HG03159 (cell line): ENCODE results near the gene ZDHHC14.

ENCODE experiments used
- ATAC-seq: cut with Tn5 transposase; IDR thresholded peaks from one replicate; pipeline ENCODE4 v1.9.1; 2021; ENCODE audit warnings: mild to moderate bottlenecking, moderate library complexity; ENCODE audit not compliant: unreplicated experiment

ZDHHC14 gene

DNA sequence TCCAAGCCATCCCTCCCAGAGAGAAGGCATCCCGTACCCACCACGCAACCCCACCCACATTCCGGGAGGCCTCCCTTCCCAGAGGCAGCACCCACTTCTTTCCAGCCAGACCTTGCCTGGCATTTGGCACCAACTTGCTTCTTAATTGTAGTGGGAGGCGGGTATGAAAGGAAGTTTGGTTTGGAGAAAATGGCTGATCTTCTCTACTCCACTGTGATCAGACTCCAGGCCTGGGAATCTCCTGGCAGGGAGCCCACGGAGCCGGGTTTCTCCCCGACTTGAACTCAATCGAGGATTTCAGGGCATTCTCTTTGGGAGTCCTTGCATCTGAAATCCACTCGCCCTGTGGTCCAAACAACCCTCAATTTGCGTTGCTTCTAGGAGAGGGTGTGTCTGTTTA lies 107.1 kb downstream of the ZDHHC14 start:
- ATAC-seq, result no peak

DNA sequence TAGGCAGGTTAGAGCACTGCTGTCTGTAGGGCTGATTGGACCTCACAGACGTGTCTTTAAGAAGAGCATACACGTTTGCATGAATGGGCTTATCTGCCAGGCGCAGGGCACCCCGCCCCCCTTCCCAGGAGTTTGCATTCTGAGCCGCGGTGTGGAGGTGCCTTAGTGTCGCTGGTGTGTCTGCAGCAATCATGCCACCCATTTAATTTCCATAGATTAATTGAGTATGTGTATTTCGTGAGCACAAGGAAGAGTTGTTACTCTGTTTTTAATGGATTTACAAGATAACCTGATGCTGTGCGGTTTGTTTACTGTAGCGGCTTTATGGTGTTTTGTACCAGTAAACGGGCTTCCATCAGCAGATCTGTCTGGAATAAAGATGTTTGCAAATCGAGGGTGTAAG lies 107.7 kb downstream of the ZDHHC14 start:
- ATAC-seq, result no peak

DNA sequence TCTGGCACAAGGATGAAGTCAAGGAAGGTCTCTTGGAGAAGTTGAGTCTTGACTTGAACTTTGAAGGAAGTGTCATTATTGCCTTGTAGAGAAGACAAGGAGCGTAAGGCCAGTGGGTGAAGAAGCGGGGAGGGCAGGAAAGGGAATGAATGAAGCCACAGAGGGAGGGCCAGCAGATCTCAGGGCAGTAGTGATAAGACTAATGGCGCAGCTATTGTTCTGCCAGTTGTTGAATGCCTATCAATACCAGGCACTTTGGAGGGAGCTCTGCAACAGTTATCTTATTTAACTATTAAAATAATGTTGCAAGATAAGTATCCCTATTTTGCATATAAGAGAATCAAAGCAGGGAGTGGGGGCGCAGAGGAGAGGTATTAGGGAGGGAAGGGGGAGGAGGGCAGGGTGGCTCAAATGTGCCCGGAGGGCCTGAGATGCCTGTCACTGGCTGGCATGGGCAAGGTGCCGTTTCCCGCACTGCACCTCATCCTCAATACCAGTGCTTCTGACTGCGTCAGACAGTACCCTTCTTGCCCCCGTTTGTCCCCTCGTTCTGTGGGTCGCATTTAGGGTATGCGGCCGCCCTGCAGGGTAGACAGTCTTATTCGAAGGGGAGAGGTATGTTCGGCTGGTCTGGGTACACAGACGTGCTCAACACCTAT lies 109.8 kb downstream of the ZDHHC14 start:
- ATAC-seq, result no peak

DNA sequence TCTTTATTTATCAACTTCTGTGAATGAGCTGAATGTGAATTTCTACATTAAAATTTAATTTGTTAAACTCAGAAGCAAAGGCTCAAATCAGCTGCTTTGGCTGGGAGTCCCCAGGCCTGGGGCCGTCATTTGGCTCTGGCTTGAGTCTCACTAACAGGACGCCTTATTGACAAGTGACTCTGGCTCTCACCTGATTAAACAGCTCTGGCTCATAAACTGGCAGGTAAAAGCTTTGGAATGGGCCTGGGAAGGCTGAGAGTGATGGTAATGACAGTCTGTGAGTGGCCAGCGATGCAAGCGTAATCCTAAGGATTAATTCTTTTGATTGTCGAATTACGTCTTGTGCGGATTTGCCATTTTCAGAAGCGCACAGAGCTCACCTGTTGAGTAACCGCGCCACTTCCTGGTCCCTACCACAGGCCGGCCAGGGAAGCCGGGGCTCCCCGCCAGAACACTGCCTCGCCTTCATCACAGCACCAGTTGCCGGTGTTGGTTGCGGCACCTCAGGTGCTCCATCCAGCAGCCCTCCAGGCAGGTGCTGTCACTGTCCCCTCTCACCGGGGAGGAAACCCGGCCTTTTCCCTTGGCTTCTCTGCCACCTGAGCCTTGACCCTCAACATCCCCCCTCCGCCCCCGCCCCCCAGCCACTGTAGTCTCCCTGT lies 110.7 kb downstream of the ZDHHC14 start:
- no peak for ATAC-seq

DNA sequence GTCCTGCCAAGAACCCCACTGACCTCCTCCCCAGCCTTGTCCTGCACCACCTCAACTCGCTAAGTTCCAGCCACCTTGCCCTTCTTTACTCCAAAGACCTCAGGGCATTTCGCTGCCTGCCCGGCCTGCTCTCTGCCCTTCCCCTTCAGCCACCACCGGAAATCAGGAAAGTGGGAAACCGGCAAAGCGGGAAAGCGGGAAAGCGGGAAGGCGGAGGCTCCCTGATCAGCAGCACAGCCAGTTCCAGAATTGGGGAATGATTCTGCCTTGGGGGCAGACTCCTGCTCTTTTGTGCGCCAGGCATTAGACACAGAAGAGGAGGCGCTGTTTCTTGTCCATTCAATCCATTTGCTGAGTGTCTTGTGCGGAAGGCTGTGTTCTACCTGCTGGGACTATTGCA lies 111.3 kb downstream of the ZDHHC14 start:
- ATAC-seq, result no peak

DNA sequence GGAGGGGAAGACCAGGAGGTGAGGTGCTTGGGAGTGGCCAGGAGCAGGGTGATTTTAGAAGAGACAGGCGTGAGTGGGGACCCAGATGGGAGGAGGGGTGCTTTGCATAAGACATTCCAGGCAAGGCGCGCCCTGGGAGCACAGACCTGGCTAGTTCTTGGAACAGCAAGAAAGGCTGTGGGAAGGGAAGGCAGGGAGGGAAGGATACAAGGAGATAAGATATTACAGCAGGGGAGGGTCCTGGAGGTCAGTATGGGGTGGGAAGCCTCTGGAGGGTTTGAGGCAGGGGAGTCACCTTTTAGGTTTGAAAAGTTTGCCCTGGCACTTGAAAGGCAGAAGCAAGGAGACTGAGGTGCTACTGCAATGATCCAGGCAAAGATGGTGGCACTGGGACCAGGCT lies 111.8 kb downstream of the ZDHHC14 start:
- no peak for ATAC-seq

DNA sequence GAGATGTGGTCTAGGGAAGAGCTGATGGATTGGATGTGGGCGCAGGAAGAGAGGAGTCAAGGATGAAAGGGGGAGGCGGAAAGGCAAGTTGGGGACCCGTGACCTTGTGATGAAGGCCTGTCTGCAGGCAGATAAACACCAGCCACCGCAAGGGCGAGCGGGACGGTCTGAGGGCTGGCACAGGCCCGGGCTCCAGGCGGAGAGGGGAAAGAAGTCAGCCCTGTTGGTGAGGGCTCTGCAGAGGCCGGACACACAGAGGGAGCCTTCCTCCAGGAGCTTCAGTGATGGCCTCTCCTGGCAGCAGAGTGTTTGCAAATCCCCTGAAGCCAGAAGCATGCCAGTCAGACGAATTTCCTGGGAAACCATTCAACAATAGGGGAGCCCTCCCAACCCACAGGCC lies 112.2 kb downstream of the ZDHHC14 start:
- ATAC-seq, result no peak

GRCh38 chr6:157493576-157493975 lies 112.6 kb downstream of the ZDHHC14 start:
- ATAC-seq, result no peak

DNA sequence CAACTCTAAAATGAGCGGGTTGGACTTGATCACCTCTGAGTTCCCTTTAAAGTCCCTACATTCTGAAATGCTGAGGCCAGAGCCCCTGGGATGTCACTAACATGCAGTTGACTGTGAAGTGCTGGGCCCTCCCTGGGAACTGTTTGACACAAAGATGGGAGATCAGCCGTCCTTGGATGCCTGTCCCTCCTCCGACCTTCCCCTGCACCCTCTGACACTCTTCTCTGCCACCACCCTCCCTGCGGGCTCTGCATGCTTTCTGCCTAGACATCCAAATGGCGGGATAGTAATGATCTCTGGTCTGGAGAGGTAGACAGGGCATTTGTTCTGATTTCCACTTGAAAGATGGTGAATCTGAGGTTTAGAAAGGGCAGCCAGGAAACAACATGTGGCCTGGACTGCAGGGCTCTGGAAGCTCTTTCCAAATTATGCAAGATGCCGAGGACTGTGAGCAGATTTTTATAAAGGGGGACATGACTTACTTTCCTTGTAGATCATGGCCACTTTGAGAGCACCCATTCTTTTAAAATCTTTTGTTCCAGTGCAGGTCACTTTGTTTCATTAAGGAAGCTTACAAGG lies 113.2 kb downstream of the ZDHHC14 start:
- no peak for ATAC-seq

GRCh38 chr6:157496534-157497095 lies 115.6 kb downstream of the ZDHHC14 start:
- ATAC-seq, result no peak

- no peak for ATAC-seq
Measured at GRCh38 chr6:157497579-157497978, 116.6 kb downstream of the ZDHHC14 start.

- no peak for ATAC-seq
Measured at GRCh38 chr6:157498817-157499216, 117.8 kb downstream of the ZDHHC14 start.

DNA sequence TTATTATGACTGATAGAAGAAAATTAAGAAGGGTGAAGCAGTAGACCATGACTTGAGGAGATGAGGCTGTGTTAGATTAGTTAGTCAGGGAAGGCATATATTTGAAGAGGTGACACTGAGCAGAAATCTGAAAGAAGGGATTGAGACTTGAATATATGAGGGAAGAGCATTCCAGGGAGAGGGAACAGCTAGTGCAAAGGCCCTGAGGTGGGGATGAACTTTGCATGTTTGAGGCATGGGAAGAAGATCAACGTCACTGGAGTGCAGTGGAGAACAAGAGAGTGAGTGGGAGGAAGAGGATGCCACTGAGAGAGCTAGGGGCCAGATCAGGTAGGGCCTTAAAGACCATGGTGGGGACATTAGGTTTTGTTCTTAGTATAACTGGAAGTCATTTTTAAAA lies 119.0 kb downstream of the ZDHHC14 start:
- no peak for ATAC-seq

DNA sequence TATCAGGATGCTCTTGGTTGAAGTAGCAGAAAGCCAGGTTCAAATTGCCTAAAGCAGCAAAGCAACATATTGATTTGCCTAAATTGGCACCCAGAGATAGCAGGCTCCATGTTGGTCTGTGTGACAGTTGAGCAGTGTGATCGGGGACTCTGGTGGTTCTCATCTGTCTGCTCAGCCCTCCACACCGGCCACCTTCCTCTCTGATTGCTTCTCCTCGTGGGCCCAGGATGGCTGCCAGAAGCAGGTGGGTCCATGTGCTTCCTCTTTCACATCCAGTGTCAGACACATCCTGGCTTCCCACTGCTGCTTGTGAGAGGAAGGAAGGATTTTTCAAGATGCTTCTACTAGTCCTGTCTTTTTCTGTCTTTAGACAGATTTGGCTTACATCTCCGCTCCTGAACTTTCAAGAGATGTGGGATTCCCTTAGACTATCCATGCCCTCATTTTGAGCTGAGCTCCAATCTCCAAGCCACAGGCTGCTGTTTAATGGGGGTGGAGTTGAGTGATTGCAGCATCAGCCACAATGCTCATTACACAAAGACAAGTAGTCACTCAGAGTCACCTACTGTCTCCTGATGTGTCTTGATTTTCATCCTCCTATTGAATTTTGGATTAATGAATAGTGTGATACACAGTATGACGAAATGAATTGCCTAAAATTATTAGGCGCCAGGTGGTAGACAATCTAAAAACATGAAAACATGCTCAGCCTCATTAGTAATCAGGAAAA lies 122.2 kb downstream of the ZDHHC14 start:
- no peak for ATAC-seq

GRCh38 chr6:157505912-157506491 lies 125.0 kb downstream of the ZDHHC14 start:
- no peak for ATAC-seq

- no peak for ATAC-seq
Measured at GRCh38 chr6:157510323-157511188, 129.6 kb downstream of the ZDHHC14 start.

GRCh38 chr6:157511682-157512381 lies 130.8 kb downstream of the ZDHHC14 start:
- ATAC-seq, result no peak

- ATAC-seq, result no peak
Measured at GRCh38 chr6:157512382-157512682, 131.3 kb downstream of the ZDHHC14 start.

GRCh38 chr6:157513004-157513603 lies 132.1 kb downstream of the ZDHHC14 start:
- no peak for ATAC-seq
